GM12878 (cell line): ENCODE data around the gene GARRE1. TPM values are rescaled to one million over a fixed set of nuclear protein-coding genes. Genes with fewer than 3 reads are reported as not detected.
"Not testable (repeated sequence)": the region's sequence is repeated elsewhere in the genome, so short reads cannot be mapped to it uniquely, and the experiment has no call there.

Experiments
- ATAC-seq: fragments of 200-7000 bp; cut with Tn5 transposase; 3 replicates; pipeline ENCODE4 v1.9.1; 2020; ENCODE audit warnings: mild to moderate bottlenecking, moderate library complexity
- BruUV-seq: library from RNA; stranded (reverse); fragments of 400-500 nt; replicated peaks from 2 replicates; lab custom pipeline; 2021; lab: Mats Ljungman, UMichigan
- CTCF ChIA-PET: fragments of 300-600 bp; sonication (Branson Sonifier 250); formaldehyde crosslinking; extraction: SDS; loops from one replicate; lab custom pipeline; 2021; ENCODE audit warnings: inconsistent platforms; lab: Yijun Ruan, JAX
- POLR2A ChIA-PET: fragments of 350-600 bp; formaldehyde crosslinking; extraction: SDS; loops from one replicate; lab custom pipeline; 2021; ENCODE audit warnings: inconsistent platforms; lab: Charles Lee
- RAD21 ChIA-PET: fragments of 300-600 bp; sonication (Branson Sonifier 250); formaldehyde crosslinking; loops from one replicate; lab custom pipeline; 2023; ENCODE audit warnings: antibody characterized with exemption; ENCODE audit not compliant: unreplicated experiment; lab: Charles Lee
- SMC1A ChIA-PET: fragments of 300-600 bp; sonication (Branson Sonifier 250); formaldehyde crosslinking; loops from one replicate; lab custom pipeline; 2023; ENCODE audit not compliant: unreplicated experiment, uncharacterized antibody; lab: Charles Lee
- DNase-seq: peaks from one replicate; pipeline ENCODE4 v3.0.0-alpha.2; 2011; ENCODE audit warnings: low read depth, low spot score
- FAIRE-seq: peaks from 3 replicates; lab custom pipeline; 2011; peaks lifted over from hg19 to GRCh38; lab: Jason Lieb, UNC
- H2AFZ ChIP-seq: 2 replicates; pipeline ENCODE4 v1.6.0; 2011; ENCODE audit warnings: low read depth, low read length, control low read depth; ENCODE audit not compliant: control insufficient read depth
- H3K27ac ChIP-seq: 2 replicates; pipeline ENCODE4 v1.5.1; 2011; ENCODE audit warnings: control low read depth; ENCODE audit not compliant: control insufficient read depth, insufficient read depth
- H3K27me3 ChIP-seq, 2 experiments: replicated peaks in 1 of 2; 2 replicates each; pipeline versions ENCODE4 v1.6.0 to v1.6.1; 2011; ENCODE audit warnings: low read length in 1 of 2; ENCODE audit not compliant: control insufficient read depth in 2 of 2, insufficient read depth in 2 of 2
- H3K36me3 ChIP-seq, 2 experiments: 2 replicates each; pipeline ENCODE4 v1.5.1; 2011; ENCODE audit warnings: low read length in 1 of 2; ENCODE audit not compliant: control insufficient read depth in 2 of 2, insufficient read depth in 2 of 2
- H3K4me1 ChIP-seq: 2 replicates; pipeline ENCODE4 v1.6.1; 2011; ENCODE audit warnings: mild to moderate bottlenecking, low read length, moderate library complexity, mixed read lengths; ENCODE audit not compliant: control insufficient read depth, insufficient read depth
- H3K4me2 ChIP-seq: 2 replicates; pipeline ENCODE4 v1.6.0; 2011; ENCODE audit warnings: control low read depth; ENCODE audit not compliant: control insufficient read depth, insufficient read depth
- H3K4me3 ChIP-seq: fragments of 200-600 bp; sonication (generic); 2 replicates; pipeline ENCODE4 v1.5.1; 2016
- H3K79me2 ChIP-seq: 2 replicates; pipeline ENCODE4 v1.6.0; 2011; ENCODE audit warnings: low read length; ENCODE audit not compliant: control insufficient read depth, insufficient read depth
- H3K9ac ChIP-seq: 2 replicates; pipeline ENCODE4 v1.8.0; 2011; ENCODE audit warnings: low read length, control low read depth, mixed read lengths; ENCODE audit not compliant: control insufficient read depth, insufficient read depth
- H3K9me3 ChIP-seq: replicated peaks from 3 replicates; pipeline ENCODE4 v1.5.1; 2011; ENCODE audit warnings: mild to moderate bottlenecking, low read length; ENCODE audit not compliant: control insufficient read depth, insufficient read depth
- H4K20me1 ChIP-seq: 2 replicates; pipeline ENCODE4 v1.6.0; 2011; ENCODE audit not compliant: control insufficient read depth, insufficient read depth
- IRF4 ChIP-seq: IDR thresholded peaks from 2 replicates; pipeline ENCODE4 v1.6.1; 2011; ENCODE audit warnings: low read depth, low read length
- TCF12 ChIP-seq: IDR thresholded peaks from 2 replicates; pipeline ENCODE4 v1.6.1; 2011; ENCODE audit warnings: low read depth, mild to moderate bottlenecking, low read length
- WGBS: methylation state at CpG from one replicate; pipeline ENCODE4 v1.1.6; 2016; ENCODE audit warnings: low lambda C conversion rate; ENCODE audit not compliant: insufficient replicate concordance, insufficient coverage; ENCODE audit errors: missing lambda C conversion rate; 5-methylcytosine and 5-hydroxymethylcytosine counted together
- in situ Hi-C: fragments of 300-500 bp; cut with MboI; formaldehyde crosslinking; loops from 9 replicates; pipeline ENCODE4 v1.14.3; 2018; ENCODE audit warnings: mixed read lengths
- intact Hi-C: fragments of 100-400 bp; cut with micrococcal nuclease; formaldehyde crosslinking; loops from one replicate; pipeline ENCODE4 v1.14.2; 2022; ENCODE audit not compliant: unreplicated experiment
- polyA plus RNA-seq, 11 experiments: library from polyadenylated mRNA; depleted of rRNA in 4 of 11; unstranded in 6 of 11; stranded (reverse) in 5 of 11; fragments of >200 nt; fragmentation: Nextera tagmentation in 4 of 11; fragmentation: Illumina TruSeq in 1 of 11; extraction: Ambion mirVana in 4 of 11; extraction: Trizol in 1 of 11; gene quantifications; 1 replicate in 1 of 11; 2 replicates in 10 of 11; pipeline versions ENCODE4 v1.2.1 to v1.2.3, GENCODE V29; 2011 to 2016; ENCODE audit warnings: inconsistent platforms in 2 of 11, missing spikeins in 2 of 11, low read depth in 1 of 11
- total RNA-seq, 4 experiments: library from RNA; depleted of rRNA in 3 of 4; stranded (reverse); fragments of >200 nt in 3 of 4; fragmentation: Illumina TruSeq in 1 of 4; extraction: Trizol in 1 of 4; gene quantifications; 2 replicates each; pipeline versions ENCODE4 v1.2.1 to v1.2.3, GENCODE V29; 2013 to 2021

Gene GARRE1
- total and polyA plus RNA-seq, 10 of the 15 experiments (the other 5 are each of a cell fraction or from before 2014, with no cell fraction given) = 1.1 to 9.4 (median 5.1) TPM

- TF ChIP-seq IRF4 (no peak), TCF12 (no peak)
Observed at GRCh38 chr19:34215666-34216038, 38.7 kb upstream of the GARRE1 start (continued).

DNA sequence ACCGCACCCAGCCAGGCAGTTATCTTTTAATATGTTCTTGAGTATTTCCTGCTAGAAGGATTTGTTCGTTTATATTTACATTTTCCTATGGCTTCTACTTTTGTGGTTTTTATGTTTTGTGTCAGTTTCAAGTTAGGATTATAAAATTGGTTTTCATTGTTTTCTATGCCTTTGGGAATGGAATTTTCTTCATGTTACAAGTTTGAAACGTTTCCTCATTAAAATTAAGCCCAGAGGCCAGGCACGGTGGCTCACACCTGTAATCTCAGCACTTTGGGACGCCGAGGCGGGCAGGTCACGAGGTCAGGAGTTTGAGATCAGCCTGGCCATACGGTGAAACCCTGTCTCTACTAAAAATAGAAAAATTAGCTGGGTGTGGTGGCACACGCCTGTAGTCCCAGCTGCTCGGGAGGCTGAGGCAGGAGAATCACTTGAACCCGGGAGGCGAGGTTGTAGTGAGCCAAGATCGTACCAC is 37.6 kb upstream of the GARRE1 start:
- H3K4me3 ChIP-seq, H3K4me1 ChIP-seq, in situ Hi-C loops, H4K20me1 ChIP-seq, ATAC-seq, H3K4me2 ChIP-seq, H3K27ac ChIP-seq, H3K9ac ChIP-seq, BruUV-seq, DNase-seq, H2AFZ ChIP-seq, FAIRE-seq, H3K9me3 ChIP-seq, H3K27me3 ChIP-seq, H3K79me2 ChIP-seq: not testable (repeated sequence)
- ChIA-PET SMC1A (interaction anchor here (1.4 kb wide), 1 partner anchor 22 kb away, joined by 5 read pairs; no protein-coding TSS in a partner anchor), RAD21 (interaction anchor here (1.0 to 1.3 kb wide), 2 partner anchors 38 to 44 kb away, joined by 5 to 6 read pairs; partner anchors contain the start of gene LSM14A), CTCF (interaction anchor here (0.6 to 1.5 kb wide), 3 partner anchors 10 to 786 kb away, joined by 3 to 5 read pairs (median 4); no protein-coding TSS in a partner anchor), POLR2A (interaction anchor here (0.6 kb wide), 1 partner anchor 33 kb away, joined by 3 read pairs; no protein-coding TSS in a partner anchor)
- peaks cover 5 to 37% of the 10 kb centered on the region in 2 experiments for H3K36me3 ChIP-seq
- intact Hi-C loops = loop anchor here (5.0 kb wide), 1 partner anchor 44 kb away; the partner anchor contains the start of gene LSM14A
- WGBS = 85% methylated on average over 14 of the region's 14 CpGs
